HG03159 (cell line): ENCODE results near the gene BCL2L1.
A peak's percentile ranks its signal among the peaks of the same experiment; 100 is the strongest.

ENCODE experiments used
- ATAC-seq: cut with Tn5 transposase; IDR thresholded peaks from one replicate; pipeline ENCODE4 v1.9.1; 2021; ENCODE audit warnings: mild to moderate bottlenecking, moderate library complexity; ENCODE audit not compliant: unreplicated experiment

Gene BCL2L1

DNA sequence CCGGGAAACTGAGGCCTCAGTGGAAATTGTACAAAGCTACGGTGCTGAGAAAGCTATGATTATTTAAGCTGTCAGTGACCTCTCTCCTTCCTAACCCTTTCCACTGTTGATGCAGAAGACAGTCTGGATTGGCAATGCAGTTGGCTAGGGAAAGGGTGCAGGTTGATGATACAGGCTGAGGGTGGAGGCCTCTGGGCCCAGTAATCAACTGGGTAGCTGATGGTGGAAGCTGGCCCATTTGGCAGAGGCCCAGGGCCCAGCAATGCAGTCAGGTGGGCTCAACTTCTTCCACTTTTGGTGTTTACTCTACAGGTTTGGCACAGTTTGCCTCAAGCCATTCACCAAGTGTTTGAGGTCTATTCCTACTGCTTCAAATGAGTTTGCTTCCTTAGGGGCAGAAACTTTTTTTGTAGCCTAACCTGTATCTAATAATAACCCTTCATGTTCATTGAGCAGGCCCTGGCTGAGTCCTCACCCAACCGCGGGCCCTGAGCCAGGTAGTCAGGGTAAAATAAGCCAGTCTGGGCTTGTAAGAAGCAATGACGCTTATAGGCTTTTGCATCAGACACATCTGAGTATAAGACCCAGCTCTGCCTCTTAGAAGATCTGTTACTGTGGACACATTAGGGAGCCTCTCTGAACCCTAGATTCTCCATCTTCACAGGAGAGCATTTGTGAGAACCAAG is 12.1 kb downstream of the BCL2L1 start:
- no peak for ATAC-seq

- ATAC-seq, result no peak
Measured at GRCh38 chr20:31709939-31710338, 12.7 kb downstream of the BCL2L1 start.

- no peak for ATAC-seq
Measured at GRCh38 chr20:31708736-31709534, 13.7 kb downstream of the BCL2L1 start.

DNA sequence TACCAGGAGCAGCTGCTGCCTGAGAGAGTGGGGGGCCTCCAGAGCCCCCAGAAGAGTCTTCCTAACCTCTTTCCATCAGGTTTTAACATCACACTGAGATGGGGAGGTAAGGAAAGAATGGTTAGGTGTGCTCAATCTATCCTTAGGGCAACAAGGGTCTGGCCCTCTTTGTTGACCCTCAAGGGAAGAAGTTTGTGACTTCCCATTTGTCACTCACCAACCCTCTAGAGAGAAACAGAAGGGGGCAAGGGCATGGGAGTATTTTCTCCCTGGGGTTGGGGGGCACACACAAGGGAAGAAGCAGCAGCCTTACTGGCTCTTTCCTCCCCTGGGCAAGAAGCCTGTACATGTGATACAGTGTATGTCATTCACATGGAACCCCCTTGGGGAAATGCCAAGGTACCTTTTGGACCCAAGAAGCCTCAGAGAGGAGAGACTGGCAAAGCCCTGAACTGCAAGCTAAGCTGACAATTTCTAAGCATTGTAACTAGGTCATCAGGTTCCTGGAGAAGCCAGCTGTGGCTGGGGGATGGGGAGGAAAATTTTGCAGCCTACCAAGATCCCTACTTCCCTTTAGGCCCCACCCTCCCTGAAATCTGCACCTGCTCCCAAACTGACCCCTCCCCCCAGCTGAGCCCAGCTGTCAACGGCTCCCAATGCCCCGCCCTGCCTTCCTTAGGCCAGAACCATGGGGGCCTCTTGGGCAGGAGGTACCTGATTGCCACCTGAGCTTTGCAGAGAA is 14.5 kb downstream of the BCL2L1 start:
- no peak for ATAC-seq

DNA sequence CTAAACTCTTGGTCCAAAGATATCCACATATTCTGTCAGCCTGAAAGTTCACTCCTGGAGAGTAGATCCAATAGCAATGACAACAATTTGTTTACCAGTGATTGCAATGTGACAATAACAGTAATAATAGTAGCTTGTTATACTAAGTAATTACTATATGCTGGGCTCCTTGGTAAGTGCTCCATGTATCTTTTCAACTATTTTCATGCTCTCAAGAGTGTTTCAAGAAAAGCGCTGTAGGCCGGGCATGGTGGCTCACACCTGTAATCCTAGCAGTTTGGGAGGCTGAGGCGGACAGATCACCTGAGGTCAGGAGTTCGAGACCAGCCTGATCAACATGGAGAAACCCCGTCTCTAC is 15.4 kb downstream of the BCL2L1 start:
- ATAC-seq, result no peak

DNA sequence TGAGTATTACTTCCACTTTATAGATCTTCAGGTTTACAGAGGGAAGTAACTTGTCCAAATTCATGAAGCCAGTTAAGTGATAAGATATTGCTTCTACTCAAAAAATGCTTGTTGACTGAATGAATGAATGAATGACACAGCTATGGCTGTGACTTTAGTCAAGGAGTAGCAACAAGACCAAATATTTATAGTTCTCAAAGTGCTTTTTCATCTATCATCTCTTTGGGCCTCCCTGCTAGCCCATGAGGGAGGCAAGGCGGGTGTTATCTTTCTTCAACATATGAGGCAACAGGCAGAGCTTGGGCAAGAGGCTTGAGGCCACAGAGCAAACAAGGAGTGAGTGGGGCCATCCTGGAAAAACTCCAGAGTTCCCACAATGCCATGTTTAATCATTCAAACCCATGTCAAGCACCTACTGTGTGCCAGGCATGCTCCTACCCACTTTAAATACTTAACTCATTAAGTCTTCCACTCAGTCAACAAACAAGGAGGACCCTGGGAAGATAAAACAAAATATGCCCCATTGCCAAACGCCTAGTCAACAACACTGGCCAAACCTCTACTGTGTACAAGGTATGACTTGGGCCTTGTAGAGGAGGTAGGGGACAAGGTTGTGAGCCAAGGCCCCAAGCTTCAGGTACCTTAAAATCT is 15.9 kb downstream of the BCL2L1 start:
- no peak for ATAC-seq

GRCh38 chr20:31705598-31706597 is 16.8 kb downstream of the BCL2L1 start:
- ATAC-seq, result peak; percentile 79

DNA sequence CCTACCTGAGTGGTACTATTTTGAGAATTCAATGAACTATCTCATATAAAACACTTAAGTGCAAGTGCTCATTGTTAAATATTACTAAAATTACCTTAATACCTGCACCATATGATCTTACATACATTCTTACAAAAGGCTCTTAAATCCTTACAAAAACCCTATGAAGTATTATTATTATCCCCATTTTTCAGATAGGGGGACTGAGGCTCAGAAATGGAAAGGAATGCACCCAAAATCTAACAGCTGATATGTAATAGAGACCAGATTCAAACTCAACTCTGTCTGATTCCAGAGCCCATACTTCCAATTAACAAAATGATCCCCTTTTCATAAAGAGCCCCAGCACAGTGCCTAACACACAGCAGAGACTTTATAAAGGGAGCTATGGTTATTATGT is 17.5 kb downstream of the BCL2L1 start:
- ATAC-seq, result no peak

DNA sequence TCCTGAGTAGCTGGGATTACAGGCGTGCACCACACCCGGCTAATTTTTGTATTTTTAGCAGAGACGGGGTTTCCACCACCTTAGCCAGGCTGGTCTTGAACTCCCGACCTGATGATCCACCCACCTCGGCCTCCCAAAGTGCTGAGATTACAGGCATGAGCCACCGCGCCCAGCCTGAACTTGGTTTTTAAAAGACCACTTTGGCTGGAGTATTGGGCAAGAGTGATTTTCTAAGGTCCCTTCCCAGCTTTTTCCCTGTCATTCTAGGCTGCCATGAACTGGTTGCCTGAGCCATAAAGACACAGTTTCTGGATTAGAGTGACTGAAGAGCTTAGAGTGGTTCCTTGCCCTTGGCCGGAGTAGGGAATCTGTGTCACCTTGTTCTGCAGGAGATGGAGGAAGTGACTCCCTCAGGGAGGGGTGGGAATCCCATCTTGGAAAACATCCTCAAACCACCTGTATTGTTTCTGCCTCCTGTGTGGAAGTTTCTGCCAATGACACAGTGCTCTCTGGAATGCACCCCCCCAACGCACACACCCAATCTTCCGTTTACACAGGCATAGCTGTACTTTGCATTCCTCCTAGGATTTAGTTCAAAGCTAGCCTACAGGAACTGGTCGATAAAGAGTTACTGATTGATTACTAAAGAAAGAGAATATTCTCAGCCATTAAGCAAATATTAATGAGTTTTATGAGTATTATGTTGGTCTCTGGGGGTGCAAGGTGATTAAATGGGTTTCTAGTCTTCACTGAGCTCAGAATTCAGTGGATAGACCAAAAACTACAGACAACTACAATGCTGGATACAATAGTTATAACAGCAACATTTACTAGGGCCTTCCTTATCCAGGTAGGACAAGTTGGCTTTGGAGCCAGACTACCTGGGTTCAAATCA is 18.2 kb downstream of the BCL2L1 start:
- no peak for ATAC-seq

GRCh38 chr20:31701591-31701990 is 21.1 kb downstream of the BCL2L1 start:
- no peak for ATAC-seq

DNA sequence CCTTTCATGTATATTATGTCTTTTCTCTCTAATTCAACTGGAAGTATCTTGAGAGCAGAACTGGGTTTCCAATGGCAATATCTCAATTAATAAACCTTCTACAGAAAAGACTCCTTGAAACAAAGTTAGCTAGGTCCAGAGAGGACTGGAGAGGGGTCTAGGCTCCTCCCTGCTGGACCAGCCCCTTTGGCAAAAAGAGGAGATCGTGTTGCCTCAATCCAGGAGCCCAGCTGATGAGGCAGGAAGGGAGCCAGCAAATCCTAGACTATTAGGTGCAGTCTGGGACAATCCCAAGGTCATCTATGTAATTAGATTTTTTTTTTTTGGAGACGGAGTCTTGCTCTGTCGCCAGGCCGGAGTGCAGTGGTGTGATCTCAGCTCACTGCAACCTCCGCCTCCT is 21.9 kb downstream of the BCL2L1 start:
- ATAC-seq, result no peak

- ATAC-seq, result no peak
Measured at GRCh38 chr20:31699801-31700728, 22.6 kb downstream of the BCL2L1 start.

DNA sequence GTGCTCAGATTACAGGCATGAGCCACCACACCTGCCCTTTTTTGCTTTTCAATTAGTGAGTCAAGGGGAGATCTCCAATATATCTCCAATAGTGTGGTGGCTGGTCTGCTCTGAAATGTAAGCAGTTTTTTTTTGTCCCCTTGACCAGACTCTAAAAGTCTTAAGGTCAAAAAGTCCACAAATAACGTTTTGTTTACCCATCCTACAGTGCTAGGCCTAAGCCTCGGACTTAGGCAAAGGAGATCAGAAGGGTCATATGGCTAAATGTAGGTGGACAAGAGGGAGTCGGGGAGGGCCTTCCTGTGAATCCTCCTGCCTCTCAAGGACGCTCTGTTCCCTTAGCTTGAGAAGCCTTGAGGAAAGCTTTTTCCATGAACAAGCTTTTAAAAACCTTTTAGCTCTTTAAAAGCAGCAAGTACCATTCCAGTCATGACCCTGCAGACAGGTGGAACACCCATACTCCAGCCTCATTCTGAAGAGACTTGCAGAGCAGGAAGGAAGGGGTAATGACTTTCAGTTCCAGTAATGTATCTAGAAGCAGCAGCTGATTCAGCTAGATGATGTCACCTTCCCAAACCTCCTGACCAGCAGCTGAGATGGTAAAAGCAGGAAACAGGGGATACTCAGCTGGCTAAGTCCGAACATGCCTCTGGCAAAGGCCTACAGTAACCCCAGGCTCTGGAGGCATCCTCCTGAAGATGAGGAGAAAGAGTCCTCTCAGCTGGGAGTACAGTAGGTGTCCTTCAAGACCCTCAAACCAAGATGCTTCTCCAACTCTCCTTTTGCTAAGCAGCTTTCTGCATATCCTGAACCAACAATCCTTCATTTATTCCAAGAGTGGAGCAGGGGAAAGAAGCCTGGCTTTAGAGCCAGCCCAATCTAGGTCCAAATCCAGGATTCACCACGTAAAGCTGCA is 23.6 kb downstream of the BCL2L1 start:
- ATAC-seq, result peak; percentile 94

DNA sequence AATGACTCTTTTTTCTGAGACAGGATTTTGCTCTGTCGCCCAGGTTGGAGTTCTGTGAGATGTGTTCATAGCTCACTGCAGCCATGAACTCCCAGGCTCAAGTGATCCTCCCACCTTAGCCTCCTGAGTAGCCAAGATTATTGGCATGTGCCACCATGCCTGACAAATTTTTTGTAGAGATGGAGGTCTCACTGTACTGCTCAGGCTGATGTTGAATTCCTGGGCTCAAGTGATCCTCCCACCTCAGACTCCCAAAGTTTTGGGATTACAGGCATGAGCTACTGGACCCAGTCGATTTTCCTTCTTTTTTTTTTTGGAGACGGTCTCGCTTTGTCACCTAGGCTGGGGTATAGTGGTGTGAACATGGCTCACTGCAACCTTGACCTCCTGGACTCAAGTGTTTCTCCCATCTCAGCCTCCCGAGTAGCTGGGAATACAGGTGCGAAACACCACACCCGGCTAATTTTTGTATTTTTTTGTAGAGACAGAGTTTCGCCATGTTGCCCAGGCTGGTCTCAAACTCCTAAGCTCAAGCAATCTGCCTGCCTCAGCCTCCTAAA is 24.3 kb downstream of the BCL2L1 start:
- ATAC-seq, result no peak

DNA sequence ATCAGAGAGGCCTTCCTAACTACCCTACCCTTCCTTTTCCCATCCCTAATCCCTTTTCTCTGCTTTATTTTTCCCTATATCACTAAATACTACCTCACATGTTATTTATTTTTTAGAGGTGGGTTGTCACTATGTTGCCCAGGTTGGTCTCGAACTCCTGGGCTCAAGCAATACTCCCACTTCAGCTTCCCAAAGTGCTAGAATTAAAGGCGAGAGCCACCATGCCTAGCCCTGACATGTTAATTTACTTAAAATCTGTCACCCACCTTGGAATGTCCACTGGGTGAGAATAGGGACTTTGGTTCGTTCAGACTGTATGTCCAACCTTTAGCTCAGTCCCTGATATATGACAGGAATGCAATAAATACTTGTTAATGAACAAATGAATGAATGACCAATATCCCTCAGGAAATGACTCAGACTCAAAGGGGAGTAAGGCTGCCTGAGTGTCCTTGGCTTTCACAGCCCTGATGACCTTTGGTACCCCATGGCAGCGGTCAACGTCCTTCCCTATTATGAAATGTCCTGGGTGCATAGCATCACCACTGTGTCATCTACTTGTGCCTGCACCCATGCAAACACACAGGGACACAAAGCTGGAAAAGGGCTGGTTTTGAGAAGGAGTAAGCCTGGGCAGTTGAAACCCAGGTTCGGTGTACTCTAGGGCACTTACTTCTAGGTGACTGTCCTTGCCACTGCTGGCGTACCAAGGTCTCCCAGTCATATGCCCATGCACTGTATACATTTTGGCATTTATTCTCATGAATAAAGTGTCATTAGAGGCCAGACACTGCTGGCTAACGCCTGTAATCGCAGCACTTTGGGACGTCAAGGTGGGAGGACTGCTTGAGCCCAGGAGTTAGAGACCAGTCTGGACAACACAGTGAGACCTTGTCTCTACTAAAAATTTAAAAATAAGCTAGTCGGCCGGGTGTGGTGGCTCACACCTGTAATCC is 26.5 kb downstream of the BCL2L1 start:
- no peak for ATAC-seq
